HG02852 (cell line): ENCODE results near the gene CTIF.

ENCODE experiments used
- ATAC-seq: cut with Tn5 transposase; IDR thresholded peaks from one replicate; pipeline ENCODE4 v1.9.1; 2021; ENCODE audit warnings: mild to moderate bottlenecking, moderate library complexity; ENCODE audit not compliant: unreplicated experiment

CTIF gene

DNA sequence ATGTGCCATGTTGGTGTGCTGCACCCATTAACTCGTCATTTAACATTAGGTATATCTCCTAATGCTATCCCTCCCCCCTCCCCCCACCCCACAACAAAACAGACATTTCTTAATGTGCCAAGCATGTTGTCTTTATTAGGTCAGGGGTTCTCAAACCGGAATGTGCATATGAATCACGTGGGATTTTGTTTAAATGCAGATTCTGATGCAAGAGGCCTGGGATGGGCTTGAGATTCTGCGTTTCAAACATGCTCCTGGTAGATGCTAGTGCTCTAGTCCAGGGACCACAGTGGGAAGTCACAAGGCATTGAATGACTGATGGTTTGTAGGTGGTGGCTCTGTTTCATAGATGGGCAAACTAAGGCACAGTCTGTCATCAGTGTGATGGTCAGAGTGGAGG, 227.2 kb downstream of the CTIF start:
- no peak for ATAC-seq

DNA sequence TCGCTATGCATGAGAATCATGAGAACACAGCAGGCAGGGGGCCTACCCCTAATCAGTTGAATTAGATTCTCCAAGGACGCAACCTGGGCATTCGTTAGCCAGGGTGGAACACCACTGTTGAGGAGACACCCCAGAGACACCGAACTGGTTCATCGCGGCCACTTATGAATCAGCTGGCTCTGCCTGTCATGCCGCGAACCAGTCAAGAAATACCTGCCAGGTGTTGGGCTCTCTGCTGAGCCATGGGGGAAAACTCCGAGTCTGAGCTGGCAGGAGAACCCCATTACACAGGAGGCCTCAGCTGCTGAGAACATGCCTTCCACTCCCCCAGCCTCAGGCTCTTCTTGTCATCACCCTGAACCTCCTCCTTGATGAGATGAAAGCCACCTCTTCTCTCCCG, 227.7 kb downstream of the CTIF start:
- ATAC-seq: no peak

DNA sequence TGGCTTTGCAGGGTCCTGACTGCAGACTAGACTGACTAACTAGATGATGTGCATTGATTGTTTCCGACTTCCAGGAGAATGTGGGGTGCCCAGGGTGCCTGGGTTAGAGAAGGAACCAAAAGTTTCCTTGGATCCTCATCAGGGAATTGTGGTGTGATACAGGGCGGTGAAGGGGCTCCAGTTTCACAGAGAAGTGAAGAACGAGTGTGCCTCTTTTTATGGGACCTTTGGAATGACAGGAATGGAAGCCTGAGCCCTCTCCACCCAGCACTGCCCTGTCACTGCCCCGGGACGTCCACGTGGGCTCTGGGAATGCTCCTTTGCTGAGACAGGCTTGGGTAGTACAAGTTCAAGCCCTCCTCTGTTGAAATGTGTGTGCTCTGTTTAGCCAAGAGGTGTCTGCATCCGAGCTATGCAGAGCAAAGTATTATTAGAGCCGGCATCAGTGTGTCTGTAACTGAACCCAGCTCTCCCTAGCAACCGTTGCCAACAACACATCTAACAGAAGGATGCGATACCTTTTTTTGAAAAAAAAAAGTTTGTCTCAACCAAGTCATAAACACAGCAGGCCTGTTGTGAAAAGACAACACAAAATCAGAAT, 228.4 kb downstream of the CTIF start:
- no peak for ATAC-seq

DNA sequence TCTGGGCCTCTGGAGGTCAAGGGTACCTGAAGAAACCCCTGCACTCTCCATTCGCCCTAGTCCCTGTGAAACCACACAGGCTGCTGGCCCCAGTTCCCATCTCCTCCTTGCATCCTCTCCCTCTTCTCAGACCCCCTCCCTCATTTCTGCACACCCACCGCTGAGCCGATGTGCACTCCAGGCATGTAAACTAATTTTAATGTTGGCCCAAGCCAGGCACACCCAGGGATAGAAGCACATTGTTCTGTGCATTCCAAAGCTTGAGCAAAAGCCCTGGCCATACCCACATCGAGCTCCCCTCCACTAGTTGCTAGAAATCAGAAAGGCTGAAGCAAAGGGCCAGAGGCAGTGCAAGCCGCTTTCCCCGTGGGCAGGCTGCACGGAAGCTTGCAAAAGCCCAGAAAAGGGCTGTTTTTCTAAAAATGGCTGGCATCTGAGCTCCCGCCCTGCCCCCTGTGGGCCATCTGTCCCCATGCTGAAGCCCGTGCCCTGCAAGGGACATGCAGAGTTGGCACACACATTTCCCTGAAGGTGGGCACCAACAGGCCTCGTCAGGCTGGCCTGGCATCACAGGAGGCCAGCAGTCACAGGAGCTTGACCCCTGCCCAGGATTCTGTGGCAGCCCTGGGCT, 230.3 kb downstream of the CTIF start:
- no peak for ATAC-seq

DNA sequence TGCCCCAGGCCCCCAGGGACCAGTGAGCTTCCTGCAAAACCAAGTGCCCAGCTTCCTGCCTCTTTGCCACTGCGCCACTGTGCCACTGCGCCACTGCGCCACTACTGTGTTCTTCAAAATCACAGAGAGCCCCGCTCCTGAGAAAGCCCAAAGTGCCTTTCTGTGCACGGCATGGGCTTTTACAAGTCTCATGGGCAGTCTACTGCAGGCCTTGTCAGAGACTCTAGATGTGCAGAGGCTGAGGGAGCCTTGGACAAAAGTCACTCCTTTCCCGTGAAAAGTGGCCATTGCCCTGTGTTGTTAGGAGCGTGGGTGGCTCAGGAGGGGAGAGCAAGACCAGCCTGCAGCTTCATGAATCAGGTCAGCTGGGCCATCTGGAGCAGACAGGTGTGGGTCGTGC, 231.4 kb downstream of the CTIF start:
- no peak for ATAC-seq

DNA sequence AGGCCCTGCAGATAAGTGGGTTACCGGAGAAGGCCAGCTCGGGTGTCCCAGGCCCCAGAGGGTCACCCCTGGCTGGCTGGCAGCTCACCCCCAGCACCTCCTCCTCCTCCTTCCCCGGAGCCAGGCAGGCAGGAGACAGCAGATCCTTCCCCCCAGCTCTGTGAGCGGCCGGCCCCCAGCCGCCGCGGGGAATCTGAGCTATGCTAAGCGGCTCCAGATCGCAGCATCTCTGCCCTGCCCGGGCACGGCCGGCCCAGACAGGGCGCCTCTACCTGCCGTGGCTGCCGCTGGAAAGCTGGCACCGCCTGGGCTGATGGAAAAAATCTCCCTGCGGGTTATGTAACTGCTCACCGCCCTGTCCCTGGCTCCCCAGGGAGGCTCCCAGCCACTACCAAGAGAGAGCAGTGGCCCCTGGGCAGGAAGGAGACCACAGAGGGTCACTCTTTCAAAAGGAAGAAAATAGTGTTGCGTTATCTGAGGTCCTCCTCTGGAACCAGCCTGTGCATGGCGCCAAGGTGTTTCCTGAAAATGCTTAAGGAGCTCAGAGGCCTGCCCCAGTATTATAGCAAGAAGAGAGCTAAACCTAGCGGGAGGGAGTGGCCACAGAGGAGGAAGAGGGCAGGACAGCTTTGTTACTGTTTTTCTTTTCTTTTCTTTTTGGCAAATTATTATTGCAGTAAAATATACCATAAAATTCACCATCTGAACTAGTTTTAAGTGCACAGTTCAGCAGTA, 233.0 kb downstream of the CTIF start:
- ATAC-seq: no peak

DNA sequence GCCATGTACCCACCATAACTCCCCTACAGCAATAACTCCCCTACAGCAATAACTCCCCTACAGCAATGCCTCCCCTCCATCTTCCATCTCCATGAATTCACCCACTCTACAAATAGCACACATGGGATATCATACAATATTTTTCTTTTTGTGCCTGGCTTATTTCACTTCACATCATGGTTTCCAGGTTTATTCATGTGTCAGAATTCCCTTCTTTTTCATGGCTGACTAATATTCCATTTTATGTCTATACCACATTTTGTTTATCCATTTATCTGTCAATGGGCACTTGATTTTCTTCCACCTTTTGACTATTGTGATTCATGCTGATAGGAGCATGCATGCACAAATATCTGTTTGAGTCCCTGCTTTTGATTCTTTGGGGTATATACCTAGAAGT, 233.6 kb downstream of the CTIF start:
- ATAC-seq: no peak

DNA sequence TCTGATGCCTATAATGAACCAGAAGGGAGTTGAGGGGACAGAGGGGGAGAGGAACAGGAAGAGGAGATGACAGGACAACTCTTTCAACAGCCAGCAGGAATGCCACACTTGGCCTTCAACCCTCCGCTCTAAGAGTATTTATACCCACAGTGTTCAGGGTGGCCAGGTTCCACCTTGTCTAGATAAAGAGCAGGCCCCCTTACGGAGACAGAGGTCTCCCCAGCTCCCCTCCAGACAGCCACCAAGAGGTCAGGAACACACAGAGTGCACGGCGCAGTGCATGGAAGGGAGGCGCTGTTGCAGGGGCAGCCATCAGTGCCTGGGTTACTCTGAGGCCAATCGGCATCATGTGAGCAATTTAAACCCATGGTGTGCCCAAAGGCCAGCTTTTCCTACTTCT, 235.0 kb downstream of the CTIF start:
- ATAC-seq: no peak

DNA sequence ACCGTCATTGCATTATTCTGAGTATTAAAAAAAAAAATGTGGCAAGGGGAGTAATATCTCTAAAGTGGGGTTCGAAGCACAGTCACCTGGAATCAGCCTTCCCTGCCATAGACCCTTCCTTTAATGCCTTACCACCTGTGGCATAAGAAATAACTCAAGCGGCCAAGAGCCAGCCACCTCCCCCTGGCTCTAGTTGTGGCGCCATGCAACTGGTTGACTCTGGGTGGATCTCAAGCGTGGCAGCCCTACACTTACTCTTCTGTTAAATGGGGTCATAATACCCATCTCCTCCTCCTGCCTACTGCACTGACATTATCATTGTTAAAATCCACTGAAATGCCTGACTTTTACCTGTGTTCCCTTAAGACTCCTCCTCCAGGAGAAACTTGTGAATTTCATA, 236.1 kb downstream of the CTIF start:
- ATAC-seq: no peak

DNA sequence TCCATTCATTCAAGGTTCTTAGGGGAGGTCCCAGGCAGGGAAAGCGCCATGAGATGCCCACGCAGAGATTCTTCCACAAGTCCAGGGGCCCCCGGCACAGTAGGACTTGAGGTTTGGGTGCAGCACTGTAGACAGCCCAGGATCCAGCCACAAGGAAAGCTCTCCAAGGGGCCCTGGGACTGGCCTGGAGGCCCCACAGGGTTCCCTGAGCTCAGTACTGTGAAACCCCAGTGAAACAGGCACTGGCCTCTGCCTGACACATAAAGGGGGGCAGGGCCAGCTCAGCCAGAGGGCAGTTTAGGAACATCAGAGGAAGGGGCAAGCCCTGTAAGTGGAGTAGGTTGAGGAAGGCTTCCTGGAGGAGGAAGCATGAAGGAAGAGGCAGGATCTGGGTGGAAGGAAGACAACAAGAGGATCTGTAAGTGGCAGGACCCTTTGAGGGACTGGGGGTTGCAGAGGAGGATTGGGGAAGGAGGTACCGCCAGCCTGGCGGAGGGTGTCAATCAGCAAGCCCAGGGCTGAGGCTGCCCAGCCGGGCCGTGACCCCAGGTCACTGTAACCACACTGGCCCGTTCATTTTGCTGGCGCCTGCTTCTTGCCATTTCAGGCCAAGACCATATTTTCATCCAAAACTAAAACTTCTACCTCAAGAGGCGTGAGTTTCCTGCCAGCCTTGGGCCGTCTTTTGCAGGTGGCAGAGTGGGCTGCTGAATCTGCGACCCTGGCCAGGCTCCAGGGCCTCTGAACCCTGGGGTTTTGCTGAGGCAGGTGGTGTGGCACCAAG, 236.7 kb downstream of the CTIF start:
- no peak for ATAC-seq

DNA sequence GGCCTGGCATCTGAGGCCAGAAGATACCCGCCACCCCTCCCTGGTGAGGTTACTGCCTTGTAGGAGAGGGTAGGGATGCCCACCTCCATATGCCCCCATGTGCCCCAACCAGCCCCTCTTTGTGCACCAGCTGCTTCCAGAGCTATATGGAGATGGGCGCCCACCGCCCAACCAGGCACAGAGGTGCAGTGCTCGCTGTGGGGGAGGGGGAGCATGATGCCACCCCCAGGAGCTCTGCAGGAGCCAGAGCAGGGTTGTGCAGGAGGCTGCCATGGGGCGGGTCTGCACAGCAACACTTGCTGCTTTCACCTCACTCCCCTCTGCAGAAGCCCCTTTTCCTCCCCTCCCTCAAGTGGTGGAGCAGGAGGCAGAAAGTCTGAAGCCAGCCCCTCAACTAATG, 237.3 kb downstream of the CTIF start:
- no peak for ATAC-seq

DNA sequence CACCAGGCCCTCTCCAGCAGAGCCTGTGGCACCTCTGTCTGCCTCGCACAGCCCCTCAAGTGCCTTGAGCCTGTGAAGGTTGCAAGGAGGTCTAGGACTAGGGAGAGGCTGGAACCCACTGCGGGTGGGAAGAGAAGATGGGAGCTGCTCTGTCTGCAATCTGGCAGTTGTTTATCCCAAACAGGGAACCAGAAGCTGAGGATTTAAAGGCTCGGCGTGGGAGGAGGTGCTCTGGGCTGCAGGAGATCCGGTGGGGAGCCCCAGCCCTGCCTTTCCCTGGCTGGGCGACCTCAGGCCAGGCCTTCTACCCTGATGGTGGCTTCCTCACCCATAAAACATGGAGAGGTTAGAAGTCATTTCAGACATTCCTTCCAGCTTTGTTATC, 237.8 kb downstream of the CTIF start:
- no peak for ATAC-seq

DNA sequence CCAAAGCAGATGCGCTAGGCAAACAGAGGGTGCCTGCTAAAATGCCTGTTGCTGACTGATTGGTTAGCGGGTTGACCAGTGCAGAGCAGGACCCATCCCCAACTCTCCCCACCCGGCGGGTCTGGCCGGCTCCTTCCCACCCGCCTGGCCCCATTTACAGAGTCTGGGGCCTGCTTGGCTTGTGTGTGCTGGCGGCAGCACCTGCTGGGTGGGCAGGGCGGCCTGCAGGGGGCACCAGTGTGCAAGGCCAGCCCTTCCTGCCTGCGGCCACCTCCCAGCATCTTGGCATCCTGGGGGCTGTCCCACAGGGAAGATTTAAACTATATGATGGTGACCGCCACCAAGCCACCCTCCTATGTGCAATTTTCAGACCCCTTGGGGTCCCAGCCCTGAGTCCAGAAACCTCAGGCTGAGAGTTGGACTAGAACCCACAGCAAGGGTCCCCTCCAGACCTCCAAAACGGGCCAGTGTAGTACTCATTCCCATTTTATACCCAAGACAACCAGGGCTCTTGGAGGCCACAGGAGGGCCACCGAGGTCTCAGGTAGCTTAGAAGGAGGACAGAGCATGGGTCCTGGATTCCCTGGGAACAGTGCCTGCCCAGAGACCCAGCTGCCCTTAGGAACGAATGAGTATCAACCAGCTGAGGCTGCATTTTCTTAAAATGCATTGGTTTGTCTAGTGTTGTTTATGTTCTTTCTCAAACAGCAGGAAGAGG, 238.4 kb downstream of the CTIF start:
- peak; percentile 70 for ATAC-seq

DNA sequence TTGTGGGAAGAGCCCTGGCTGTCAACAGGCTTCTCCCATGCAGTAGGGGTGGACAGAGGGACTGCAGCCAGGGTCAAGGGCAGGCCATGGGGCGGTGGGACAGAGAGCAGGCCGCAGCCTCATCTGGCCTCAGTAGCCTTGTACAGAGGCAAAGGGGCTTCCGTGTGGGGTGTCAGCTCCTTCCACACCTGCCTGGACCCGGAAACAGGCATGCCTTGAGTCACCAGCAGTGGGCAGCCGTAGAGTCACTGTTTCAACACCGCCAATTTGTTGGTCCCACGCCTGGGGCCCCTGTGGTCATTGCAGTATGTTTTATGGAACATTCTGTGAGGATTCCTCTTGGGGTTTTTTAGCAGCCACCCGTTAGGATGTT, 238.9 kb downstream of the CTIF start:
- ATAC-seq: no peak

DNA sequence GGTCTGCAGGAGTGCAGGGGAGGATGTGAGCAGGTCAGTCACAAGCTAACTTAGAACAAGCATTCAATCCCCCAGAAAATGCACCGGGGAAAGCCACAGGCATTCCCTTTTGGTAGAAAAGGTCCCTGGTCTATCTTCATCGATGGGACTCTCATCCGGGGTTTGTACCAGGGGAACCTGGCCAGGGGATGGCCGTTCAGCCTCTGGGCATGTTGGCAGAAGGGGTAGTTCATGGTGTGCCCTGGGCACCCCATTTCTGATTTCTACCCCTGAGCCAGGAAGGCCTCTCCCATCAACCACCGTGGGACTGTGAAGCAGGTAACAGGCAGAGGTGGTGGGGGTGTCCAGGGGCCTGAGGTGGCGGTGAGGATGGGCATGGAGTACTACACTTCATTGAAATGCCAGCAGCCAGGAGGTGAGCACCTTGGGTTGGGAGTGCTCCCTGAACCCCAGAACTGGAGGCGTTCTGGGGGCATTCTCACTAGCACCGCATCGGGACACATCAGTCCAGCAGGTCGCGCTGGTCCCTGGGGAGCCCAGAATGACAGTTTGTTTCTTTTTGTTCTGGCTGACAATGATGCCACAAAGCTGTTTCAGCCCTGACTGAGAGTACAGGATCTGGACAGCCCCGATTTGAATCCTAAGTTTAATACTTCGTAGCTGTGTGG, 239.6 kb downstream of the CTIF start:
- no peak for ATAC-seq

DNA sequence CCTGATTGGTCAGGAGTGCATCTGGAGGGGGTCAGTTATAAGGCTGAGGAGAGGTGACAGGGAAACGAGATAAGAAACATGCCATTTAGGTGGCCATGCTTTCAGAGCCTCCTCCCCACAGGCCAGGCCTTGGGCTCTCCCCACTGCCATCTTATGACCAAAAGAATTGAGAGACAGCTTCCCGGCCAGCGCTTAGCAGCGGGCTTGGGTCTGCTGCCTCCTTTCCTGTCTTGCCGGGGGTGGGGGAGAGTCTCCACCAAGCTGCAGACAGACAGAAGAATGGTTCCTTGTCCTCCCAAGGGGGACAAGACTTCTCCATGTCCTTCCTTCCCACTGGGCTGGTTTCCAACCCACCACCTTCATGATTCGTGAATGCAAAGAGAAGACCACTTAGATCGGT, 240.6 kb downstream of the CTIF start:
- ATAC-seq: no peak

DNA sequence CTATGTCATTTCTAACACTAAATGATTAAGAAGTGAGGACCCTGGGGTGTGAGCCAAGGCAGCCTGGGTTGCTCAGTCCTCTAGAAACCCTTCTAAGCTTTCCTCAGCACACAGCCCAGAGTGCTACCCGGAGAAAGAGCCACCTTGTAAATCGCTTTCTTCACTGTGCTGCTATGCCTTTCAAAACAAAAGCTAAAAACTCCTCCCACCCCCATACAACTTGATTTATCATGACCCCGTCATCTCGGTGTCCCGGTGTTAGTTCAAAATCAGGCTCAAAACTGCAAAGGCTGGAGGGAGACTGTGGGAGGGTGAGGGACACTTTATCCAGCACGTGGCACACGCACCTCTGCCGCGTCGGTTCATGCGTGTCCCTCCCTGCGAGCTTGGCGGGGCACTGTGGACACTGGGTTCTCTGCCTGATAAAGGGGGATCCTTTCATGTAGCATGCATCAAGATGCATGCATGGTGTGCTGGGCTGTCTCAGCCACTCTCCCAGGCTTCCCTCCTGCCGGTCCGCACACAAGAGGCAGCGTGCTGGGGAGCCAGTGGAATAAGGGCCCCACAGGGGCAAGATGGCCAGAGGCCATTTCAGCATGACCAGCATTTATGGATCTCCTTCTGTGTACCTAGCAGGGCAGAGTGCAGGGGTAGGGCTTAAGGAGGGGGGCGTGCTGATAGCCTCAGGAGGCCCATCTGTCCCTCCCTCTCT, 241.5 kb downstream of the CTIF start:
- no peak for ATAC-seq

DNA sequence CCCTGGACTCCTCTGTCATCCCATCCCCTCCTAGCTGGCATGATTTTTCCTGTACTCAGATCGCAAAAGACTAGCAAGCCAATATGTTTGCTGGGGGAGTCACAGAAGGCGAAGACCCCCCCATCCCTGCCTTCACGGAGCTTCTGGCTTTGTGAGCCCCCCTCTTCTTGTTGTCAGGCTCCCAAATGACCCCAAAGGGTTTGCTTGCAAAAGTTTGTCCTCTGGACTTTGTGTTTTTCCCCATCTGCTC, 242.0 kb downstream of the CTIF start:
- no peak for ATAC-seq

DNA sequence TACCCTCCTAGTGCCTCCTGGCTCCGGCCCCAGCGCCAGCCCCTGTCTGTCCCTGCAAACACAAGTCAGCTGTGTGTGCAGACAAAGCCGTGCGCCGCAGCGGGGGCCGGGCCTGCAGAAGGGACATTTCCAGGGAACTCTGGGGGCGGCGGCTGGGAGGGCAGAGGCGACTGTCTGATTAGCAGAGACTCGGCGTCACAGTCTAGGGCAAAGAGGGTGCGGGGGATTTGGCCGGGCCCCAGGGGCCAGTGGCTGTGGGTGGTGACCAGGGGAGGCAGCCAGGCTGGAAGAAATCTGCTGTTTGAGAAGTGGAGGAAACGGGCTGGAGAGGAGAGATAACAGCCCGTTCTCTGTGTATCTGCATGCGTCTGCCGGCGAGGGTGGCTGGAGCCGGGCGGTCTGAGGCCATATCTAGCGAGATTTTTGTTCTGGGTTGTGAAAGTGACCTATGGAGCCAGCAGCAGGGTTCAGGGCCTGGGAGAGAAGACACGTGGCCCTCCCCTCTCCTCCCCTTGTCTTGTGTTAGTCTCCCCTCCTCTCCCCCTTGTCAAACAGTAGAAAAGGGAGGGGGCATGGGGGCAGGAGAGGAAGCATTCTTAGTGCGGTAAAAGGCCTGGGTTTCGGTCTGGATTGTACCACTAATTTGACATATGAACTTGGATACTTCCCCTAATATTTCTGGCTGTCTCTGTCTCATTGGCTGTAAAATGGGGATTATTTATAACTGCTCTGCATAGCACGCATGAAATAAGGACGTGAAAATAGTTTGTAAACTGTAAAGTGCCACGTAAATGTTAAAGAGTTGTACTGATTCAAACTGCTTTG, 242.5 kb downstream of the CTIF start:
- no peak for ATAC-seq

DNA sequence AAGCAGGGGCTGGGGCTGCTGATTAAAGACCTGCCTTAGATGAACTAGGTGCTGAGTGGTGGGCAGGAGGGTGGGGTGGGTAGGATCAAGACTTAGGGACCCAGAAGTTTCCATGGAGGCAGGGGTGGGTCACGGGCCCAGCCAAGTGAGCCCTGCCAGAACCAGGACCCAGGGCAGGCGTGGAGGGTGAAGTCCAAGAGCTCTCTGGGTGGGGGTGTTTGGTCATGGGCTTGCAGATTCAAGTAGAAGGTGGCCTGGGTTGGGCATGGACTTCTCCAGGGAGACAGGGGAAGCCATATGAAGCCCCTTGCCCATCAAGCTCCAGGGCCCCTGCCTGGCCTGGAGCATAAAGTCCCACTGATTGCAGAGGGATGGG, 243.1 kb downstream of the CTIF start:
- no peak for ATAC-seq
